CD4-positive, alpha-beta memory T cell (primary cell): ENCODE data around the gene SSBP3. TPM values are rescaled to one million over a fixed set of nuclear protein-coding genes. Genes with fewer than 3 reads are reported as not detected.

Source experiments
- CTCF ChIA-PET: fragments of 350-600 bp; sonication (Branson Sonifier 250); formaldehyde crosslinking; loops from one replicate; lab custom pipeline; 2021; ENCODE audit warnings: inconsistent platforms; ENCODE audit not compliant: partially characterized antibody; lab: Charles Lee
- POLR2A ChIA-PET: fragments of 350-600 bp; sonication (Branson Sonifier 250); formaldehyde crosslinking; loops from one replicate; lab custom pipeline; 2021; ENCODE audit not compliant: partially characterized antibody; lab: Charles Lee
- DNase-seq, 5 donors: peaks; one replicate each; pipeline versions ENCODE4 v3.0.0 to v3.0.0-alpha.2; 2020 to 2022; ENCODE audit warnings: mixed read lengths in 1 of 5
- H3K27ac ChIP-seq: one replicate; pipeline ENCODE4 v1.7.0; 2013; ENCODE audit warnings: low read depth, low read length
- H3K27me3 ChIP-seq: 2 replicates; pipeline ENCODE4 v1.7.0; 2013; ENCODE audit warnings: mild to moderate bottlenecking, low read length, moderate library complexity; ENCODE audit not compliant: insufficient read depth
- H3K36me3 ChIP-seq: 2 replicates; pipeline ENCODE4 v1.7.0; 2013; ENCODE audit warnings: mild to moderate bottlenecking, low read length, moderate library complexity; ENCODE audit not compliant: insufficient read depth
- H3K4me1 ChIP-seq: 2 replicates; pipeline ENCODE4 v1.7.0; 2013; ENCODE audit warnings: mild to moderate bottlenecking, low read length, moderate library complexity; ENCODE audit not compliant: insufficient read depth
- H3K4me3 ChIP-seq, 2 donors: one replicate each; pipeline ENCODE4 v1.7.0; 2013; ENCODE audit warnings: low read length in 2 of 2, mild to moderate bottlenecking in 1 of 2
- H3K9me3 ChIP-seq, 2 donors: one replicate each; pipeline ENCODE4 v1.7.0; 2013; ENCODE audit warnings: low read length in 2 of 2, control low read depth in 1 of 2; ENCODE audit not compliant: control insufficient read depth in 1 of 2
- H3K27ac Mint-ChIP-seq, 7 donors: one replicate each; pipeline ENCODE4 v1.8.0; 2020 to 2021; ENCODE audit warnings: mixed read lengths in 7 of 7, mild to moderate bottlenecking in 6 of 7, inconsistent platforms in 3 of 7, moderate library complexity in 3 of 7
- H3K27me3 Mint-ChIP-seq, 2 donors: one replicate each; pipeline ENCODE4 v1.8.0; 2020 to 2021; ENCODE audit warnings: mixed read lengths in 2 of 2
- H3K36me3 Mint-ChIP-seq, 2 donors: one replicate each; pipeline ENCODE4 v1.8.0; 2020 to 2021; ENCODE audit warnings: mixed read lengths in 2 of 2, inconsistent platforms in 1 of 2, mild to moderate bottlenecking in 1 of 2
- H3K4me1 Mint-ChIP-seq, 4 donors: one replicate each; pipeline ENCODE4 v1.8.0; 2020 to 2021; ENCODE audit warnings: mixed read lengths in 4 of 4, mild to moderate bottlenecking in 1 of 4
- H3K4me3 Mint-ChIP-seq, 8 donors: one replicate each; pipeline ENCODE4 v1.8.0; 2020 to 2021; ENCODE audit warnings: mixed read lengths in 8 of 8, mild to moderate bottlenecking in 7 of 8, moderate library complexity in 6 of 8, inconsistent platforms in 3 of 8
- H3K9me3 Mint-ChIP-seq, 8 donors: one replicate each; pipeline ENCODE4 v1.8.0; 2020 to 2021; ENCODE audit warnings: mixed read lengths in 8 of 8, mild to moderate bottlenecking in 5 of 8, inconsistent platforms in 3 of 8, moderate library complexity in 1 of 8
- intact Hi-C: fragments of 100-400 bp; cut with micrococcal nuclease; formaldehyde crosslinking; loops from one replicate; pipeline ENCODE4 v1.15.1; 2023
- polyA plus RNA-seq, 2 donors: library from polyadenylated mRNA; unstranded; fragments of 300-500 nt; fragmentation: Illumina TruSeq; gene quantifications; one replicate each; pipeline ENCODE4 v1.2.3, GENCODE V29; 2021
- total RNA-seq, 2 experiments: library from RNA; stranded (reverse); gene quantifications; one replicate each; pipeline ENCODE4 v1.2.3, GENCODE V29; 2021

Gene SSBP3
- total and polyA plus RNA-seq, 4 experiments from 2014 or later: 10.9 to 87.6 (median 45.1) TPM

- Histone ChIP-seq H3K4me1 (no peaks in the 10 kb centered on the region), H3K36me3 (peaks cover 1% of the 10 kb centered on the region), H3K27ac (no peak overlapping the region), H3K4me3 (no peak overlapping the region), H3K27me3 (no peaks in the 10 kb centered on the region), H3K9me3 (no peaks in the 10 kb centered on the region)
- no peaks in the 10 kb centered on the region for H3K27me3 Mint-ChIP-seq
- DNase-seq: no peak
- H3K36me3 Mint-ChIP-seq: peaks cover 9 to 30% of the 10 kb centered on the region in 2 donors
- peak overlapping the region in 2 of 7 donors; percentile 55 to 64 for H3K27ac Mint-ChIP-seq
- peaks cover 0 to 2% (median 0%) of the 10 kb centered on the region in 8 donors for H3K9me3 Mint-ChIP-seq
- intact Hi-C loops: no loop called here
- H3K4me1 Mint-ChIP-seq: peaks cover 2 to 6% (median 4%) of the 10 kb centered on the region in 4 donors
- POLR2A ChIA-PET: no interaction called here
- CTCF ChIA-PET: no interaction called here
- no peak overlapping the region for H3K4me3 Mint-ChIP-seq
These were observed 149.5 kb downstream of the SSBP3 start for GRCh38 chr1:54256522-54257345.

- POLR2A ChIA-PET: no interaction called here
- intact Hi-C loops: no loop called here
- DNase-seq: no peak
- Mint-ChIP-seq H3K36me3 (peaks cover 9 to 38% of the 10 kb centered on the region in 2 donors), H3K9me3 (peaks cover 0 to 2% (median 0%) of the 10 kb centered on the region in 8 donors), H3K27me3 (no peaks in the 10 kb centered on the region), H3K4me1 (peaks cover 2 to 6% (median 4%) of the 10 kb centered on the region in 4 donors), H3K27ac (peak overlapping the region in 1 of 7 donors; percentile 22), H3K4me3 (no peak overlapping the region)
- Histone ChIP-seq H3K27ac (no peak overlapping the region), H3K4me3 (no peak overlapping the region), H3K9me3 (no peaks in the 10 kb centered on the region), H3K27me3 (no peaks in the 10 kb centered on the region), H3K36me3 (peaks cover 14% of the 10 kb centered on the region), H3K4me1 (no peaks in the 10 kb centered on the region)
- CTCF ChIA-PET: no interaction called here
These were observed 151.0 kb downstream of the SSBP3 start for GRCh38 chr1:54255026-54255702.

- ChIA-PET CTCF (no interaction called here), POLR2A (no interaction called here)
- H3K4me1 ChIP-seq: no peaks in the 10 kb centered on the region
- H3K9me3 Mint-ChIP-seq: peaks cover 0 to 2% (median 0%) of the 10 kb centered on the region in 8 donors
- no peak overlapping the region for H3K4me3 ChIP-seq
- H3K4me1 Mint-ChIP-seq: peaks cover 0 to 6% (median 4%) of the 10 kb centered on the region in 4 donors
- peaks cover 11 to 40% of the 10 kb centered on the region in 2 donors for H3K36me3 Mint-ChIP-seq
- no peaks in the 10 kb centered on the region for H3K27me3 ChIP-seq
- no peak for DNase-seq
- H3K27ac Mint-ChIP-seq: peak overlapping the region in 1 of 7 donors; percentile 76
- H3K27me3 Mint-ChIP-seq: no peaks in the 10 kb centered on the region
- no peak overlapping the region for H3K27ac ChIP-seq
- H3K4me3 Mint-ChIP-seq: no peak overlapping the region
- no peaks in the 10 kb centered on the region for H3K9me3 ChIP-seq
- intact Hi-C loops: no loop called here
- H3K36me3 ChIP-seq: peaks cover 14% of the 10 kb centered on the region
These were observed 152.1 kb downstream of the SSBP3 start for GRCh38 chr1:54254055-54254454.

DNA sequence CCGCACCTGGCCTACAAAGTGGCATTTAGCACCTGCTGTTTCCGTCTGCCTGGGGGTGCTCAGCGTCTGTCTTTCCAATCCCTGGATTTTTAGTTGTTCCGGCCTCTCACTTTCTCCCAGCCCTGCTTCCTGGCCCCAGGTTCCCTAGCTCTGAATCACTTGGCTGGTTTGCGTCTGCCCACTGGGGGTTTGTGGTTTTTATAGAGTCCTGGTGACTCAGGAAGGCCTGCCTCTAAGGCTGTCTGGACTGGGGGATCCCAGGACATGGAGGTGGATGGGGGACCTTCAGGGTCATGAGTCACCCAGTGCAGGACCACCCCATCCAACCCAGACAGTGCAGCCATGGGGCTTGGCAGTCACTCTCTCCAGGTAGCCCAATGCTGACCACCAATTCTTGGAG is 152.7 kb downstream of the SSBP3 start:
- CTCF ChIA-PET: no interaction called here
- H3K4me1 Mint-ChIP-seq: peaks cover 0 to 6% (median 3%) of the 10 kb centered on the region in 4 donors

GRCh38 chr1:54252371-54252936 is 153.7 kb downstream of the SSBP3 start:
- no peak overlapping the region for H3K4me3 ChIP-seq
- H3K36me3 Mint-ChIP-seq: peaks cover 12 to 41% of the 10 kb centered on the region in 2 donors
- no peak overlapping the region for H3K27ac ChIP-seq
- H3K4me1 Mint-ChIP-seq: peaks cover 0 to 4% (median 2%) of the 10 kb centered on the region in 4 donors
- H3K4me3 Mint-ChIP-seq: no peak overlapping the region
- H3K36me3 ChIP-seq: peaks cover 23% of the 10 kb centered on the region
- peaks cover 0 to 2% (median 0%) of the 10 kb centered on the region in 8 donors for H3K9me3 Mint-ChIP-seq
- H3K27me3 ChIP-seq: no peaks in the 10 kb centered on the region
- H3K4me1 ChIP-seq: no peaks in the 10 kb centered on the region
- peak overlapping the region in 1 of 7 donors; percentile 85 for H3K27ac Mint-ChIP-seq
- DNase-seq: no peak
- intact Hi-C loops: no loop called here
- no peaks in the 10 kb centered on the region for H3K9me3 ChIP-seq
- ChIA-PET POLR2A (no interaction called here), CTCF (no interaction called here)
- H3K27me3 Mint-ChIP-seq: no peaks in the 10 kb centered on the region

More for the DNA sequence above, 152.7 kb downstream of the SSBP3 start:
- H3K4me3 ChIP-seq: no peak overlapping the region
- H3K4me1 ChIP-seq: no peaks in the 10 kb centered on the region
- peaks cover 19% of the 10 kb centered on the region for H3K36me3 ChIP-seq
- POLR2A ChIA-PET: no interaction called here
- H3K4me3 Mint-ChIP-seq: no peak overlapping the region
- H3K27me3 ChIP-seq: no peaks in the 10 kb centered on the region
- no peak for DNase-seq
- H3K27ac ChIP-seq: no peak overlapping the region
- peak overlapping the region in 1 of 7 donors; percentile 36 for H3K27ac Mint-ChIP-seq
- no peaks in the 10 kb centered on the region for H3K27me3 Mint-ChIP-seq
- no peaks in the 10 kb centered on the region for H3K9me3 ChIP-seq
- intact Hi-C loops: no loop called here
- peaks cover 15 to 42% of the 10 kb centered on the region in 2 donors for H3K36me3 Mint-ChIP-seq
- H3K9me3 Mint-ChIP-seq: peaks cover 0 to 2% (median 0%) of the 10 kb centered on the region in 8 donors

GRCh38 chr1:54250670-54251069 is 155.5 kb downstream of the SSBP3 start:
- intact Hi-C loops: no loop called here
- POLR2A ChIA-PET: no interaction called here
- no peaks in the 10 kb centered on the region for H3K9me3 ChIP-seq
- Mint-ChIP-seq H3K36me3 (peaks cover 5 to 44% of the 10 kb centered on the region in 2 donors), H3K27ac (peak overlapping the region in 1 of 7 donors; percentile 61), H3K4me1 (no peaks in the 10 kb centered on the region), H3K4me3 (no peak overlapping the region), H3K27me3 (no peaks in the 10 kb centered on the region), H3K9me3 (no peaks in the 10 kb centered on the region)
- no peak overlapping the region for H3K27ac ChIP-seq
- peaks cover 23% of the 10 kb centered on the region for H3K36me3 ChIP-seq
- CTCF ChIA-PET: no interaction called here
- H3K27me3 ChIP-seq: no peaks in the 10 kb centered on the region
- no peak for DNase-seq
- no peak overlapping the region for H3K4me3 ChIP-seq
- H3K4me1 ChIP-seq: no peaks in the 10 kb centered on the region

DNA sequence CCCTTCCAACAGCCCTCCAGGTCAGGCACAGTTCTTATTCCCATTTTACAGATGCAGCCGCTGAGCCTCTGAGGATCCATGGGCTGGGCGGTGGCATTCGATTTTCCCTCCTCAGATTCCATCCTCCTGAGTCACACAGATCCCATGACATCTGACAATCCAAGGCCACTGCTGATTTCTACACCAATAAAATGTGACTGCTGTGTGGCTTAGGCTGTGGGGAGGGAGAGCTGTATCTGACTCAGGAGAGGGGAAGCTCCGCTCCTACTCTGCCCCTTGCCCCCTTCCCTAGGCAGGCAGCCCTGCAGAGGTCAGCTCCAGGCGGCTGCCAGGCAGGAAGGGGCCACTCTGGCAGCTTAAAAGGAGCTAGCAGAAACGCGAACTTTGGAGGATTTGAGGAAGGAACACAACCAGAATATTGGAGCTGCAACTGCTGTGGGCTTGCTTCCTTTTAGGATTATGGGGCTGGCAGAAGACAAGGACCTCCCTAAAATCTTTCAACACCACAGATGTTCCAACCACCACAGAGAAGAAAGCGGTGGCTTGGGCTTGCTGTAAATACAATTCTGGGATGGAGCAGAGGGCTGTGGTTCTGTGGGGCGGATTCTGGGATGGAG is 156.3 kb downstream of the SSBP3 start:
- peaks cover 5 to 47% of the 10 kb centered on the region in 2 donors for H3K36me3 Mint-ChIP-seq
- Histone ChIP-seq H3K4me3 (no peak overlapping the region), H3K4me1 (no peaks in the 10 kb centered on the region), H3K27ac (no peak overlapping the region), H3K36me3 (peaks cover 23% of the 10 kb centered on the region), H3K27me3 (no peaks in the 10 kb centered on the region), H3K9me3 (no peaks in the 10 kb centered on the region)
- H3K4me1 Mint-ChIP-seq: no peaks in the 10 kb centered on the region
- CTCF ChIA-PET: no interaction called here
- intact Hi-C loops: no loop called here
- no peaks in the 10 kb centered on the region for H3K27me3 Mint-ChIP-seq
- DNase-seq: no peak
- H3K9me3 Mint-ChIP-seq: no peaks in the 10 kb centered on the region
- H3K27ac Mint-ChIP-seq: peak overlapping the region in 1 of 7 donors; percentile 46
- POLR2A ChIA-PET: no interaction called here
- no peak overlapping the region for H3K4me3 Mint-ChIP-seq
